DMS53 (cell line): Measurements from ENCODE around the gene THAP7.

Experiments used
- DNase-seq: peaks from one replicate; lab custom pipeline; 2025; lab: John Stamatoyannopoulos, UW

Gene THAP7

DNA sequence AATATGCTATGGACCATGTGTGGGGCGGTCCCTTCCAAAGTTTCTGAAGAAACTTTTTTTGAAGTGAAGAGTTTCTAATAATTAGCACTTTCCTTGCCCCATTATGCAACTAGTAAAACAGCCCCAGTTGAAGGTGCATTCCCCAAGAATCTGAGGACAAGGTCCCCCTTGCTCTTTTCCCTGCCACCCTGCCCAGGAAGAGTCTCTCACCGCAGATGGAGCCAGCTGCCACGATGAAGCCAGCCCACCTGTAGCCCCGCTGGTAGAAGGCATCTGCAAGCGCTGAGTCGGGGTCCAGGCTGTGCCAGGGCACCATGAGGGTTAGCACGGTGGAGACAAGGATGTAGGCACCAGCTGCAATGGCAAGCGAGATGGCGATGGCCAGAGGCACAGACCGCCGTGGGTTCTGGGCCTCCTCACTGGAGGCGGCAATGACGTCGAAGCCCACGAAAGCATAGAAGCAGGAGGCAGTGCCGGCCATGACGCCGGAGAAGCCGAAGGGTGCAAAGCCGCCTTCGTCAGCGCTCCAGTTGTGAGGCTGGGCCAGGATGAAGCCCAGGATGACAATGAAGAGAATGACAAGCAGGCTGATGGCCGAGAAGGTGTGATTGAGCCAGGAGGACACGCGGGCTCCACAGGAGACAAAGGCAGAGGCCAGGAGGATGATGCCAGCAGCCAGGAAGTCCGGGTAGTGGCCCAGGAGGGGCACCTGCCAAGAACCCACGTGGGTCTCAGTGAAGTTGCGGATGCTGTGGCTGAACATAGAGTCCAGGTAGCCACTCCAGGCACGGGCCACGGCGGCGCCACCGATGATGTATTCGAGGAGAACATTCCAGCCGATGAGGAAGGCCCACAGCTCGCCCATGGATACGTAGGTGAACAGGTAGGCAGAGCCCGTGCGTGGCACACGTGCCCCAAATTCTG lies 29.0 kb upstream of the THAP7 start:
- no peak for DNase-seq

DNA sequence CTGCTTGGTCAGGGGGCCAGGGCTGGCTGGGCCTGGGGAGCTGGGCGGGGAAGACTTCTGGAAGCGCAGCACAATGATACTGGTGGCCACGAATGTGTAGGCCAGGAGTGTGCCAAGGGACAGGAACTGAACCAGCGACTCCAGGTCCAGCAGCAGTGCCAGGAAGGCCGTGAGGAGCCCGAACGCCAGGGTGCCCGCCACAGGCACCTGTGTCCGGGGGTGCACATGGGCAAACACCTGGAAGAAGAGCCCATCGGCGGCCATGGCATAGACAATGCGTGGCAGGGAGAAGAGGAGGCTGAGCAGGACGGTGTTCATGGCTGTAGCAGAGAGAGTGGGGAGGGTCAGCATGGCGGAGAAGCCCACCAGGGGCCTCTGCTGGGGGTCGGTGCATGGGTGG lies 28.1 kb upstream of the THAP7 start:
- no peak for DNase-seq

- no peak for DNase-seq
Measured at GRCh38 chr22:21029486-21030025, 27.6 kb upstream of the THAP7 start.

GRCh38 chr22:21028277-21029251 lies 26.6 kb upstream of the THAP7 start:
- no peak for DNase-seq

DNA sequence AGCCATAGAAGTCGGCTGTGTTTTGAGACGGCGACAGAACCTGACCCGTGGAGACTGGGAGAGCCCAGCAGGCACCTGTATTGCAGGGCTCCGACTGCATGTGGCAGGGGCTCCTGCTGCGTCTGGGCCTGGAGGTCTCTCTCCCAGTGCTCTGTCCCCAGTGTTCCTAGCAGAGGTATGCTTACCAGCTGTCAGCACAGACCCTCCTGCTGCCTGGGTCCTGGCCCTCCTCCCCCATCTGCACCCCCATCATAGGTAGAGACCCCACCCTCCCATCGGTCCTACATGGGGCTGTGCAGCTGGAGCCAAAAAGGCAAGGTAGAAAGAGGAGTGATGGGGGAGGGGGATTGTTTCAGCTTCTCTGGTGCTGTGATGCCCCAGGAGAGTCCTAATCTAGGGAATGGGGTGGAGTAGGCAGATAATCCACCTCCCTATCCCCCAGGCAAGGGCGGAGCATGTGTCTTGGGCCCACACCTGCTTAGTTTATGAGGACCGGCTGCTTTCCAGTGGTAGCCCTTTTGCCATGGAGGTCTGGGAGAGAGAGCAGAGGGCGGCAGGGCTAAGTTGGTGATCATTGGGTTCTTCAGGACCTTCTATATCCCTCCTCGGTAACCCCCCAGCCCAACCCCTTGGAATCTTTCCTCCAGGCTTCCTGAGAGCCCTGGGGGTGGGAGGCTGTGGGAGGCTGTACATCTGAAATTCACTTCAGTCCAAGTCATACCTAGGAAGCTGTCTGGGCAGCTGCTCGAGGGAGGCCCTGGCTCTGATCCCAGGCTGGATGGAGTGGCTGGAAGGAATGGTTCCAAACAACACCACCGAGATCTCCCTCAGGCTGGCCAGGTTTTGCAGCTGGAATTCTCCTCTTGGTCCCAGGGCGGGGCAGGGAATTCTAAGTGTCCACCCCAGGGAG lies 25.1 kb upstream of the THAP7 start:
- no peak for DNase-seq

DNA sequence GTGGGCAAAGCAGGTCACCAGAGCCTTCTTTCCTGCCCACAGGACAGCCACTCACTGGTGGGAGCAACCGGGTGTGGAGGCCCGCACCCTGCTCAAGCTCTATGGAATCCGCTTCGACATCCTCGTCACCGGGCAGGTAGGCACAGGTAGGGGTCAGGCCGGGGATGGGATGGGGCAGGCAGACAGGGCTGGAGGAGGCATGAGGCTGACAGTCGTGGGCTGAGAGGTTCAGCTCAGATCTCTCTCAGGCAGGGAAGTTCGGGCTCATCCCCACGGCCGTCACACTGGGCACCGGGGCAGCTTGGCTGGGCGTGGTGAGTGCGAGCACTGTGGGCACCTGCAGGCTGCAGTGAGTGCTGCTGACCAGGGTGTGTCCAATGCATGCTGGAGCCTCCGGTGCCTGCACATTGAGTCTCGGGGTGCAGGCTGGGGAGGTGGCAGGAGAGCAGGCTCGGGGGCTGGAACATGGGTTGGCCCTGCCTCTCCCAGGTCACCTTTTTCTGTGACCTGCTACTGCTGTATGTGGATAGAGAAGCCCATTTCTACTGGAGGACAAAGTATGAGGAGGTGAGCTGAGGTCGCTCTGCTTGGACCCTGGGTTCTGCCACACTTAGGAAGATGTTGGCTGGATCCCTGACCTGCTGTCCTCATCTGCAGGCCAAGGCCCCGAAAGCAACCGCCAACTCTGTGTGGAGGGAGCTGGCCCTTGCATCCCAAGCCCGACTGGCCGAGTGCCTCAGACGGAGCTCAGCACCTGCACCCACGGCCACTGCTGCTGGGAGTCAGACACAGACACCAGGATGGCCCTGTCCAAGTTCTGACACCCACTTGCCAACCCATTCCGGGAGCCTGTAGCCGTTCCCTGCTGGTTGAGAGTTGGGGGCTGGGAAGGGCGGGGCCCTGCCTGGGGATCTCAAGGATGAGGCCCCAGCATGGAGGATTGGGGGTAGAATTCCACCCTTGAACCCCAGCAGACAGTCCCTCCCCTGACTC lies 24.1 kb upstream of the THAP7 start:
- DNase-seq = no peak

DNA sequence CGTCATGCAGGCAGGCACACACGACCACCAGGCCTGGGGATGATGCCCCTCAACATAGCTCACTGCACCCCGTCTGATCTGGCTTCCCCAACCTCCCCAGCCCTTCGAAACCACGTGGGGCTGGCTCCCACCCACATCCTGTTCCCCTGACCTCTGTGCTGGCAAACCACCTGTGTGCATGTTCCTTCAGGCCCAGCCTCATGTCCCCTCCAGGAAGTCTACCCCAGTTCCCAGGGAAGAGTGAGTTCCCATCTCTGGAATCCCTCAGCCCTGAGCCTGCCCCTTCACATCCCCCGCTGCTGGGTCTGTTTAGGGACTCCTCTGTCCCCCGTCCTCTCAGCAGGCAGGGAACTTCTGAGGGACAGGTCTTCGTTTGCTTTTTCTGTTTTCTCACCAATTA lies 23.3 kb upstream of the THAP7 start:
- no peak for DNase-seq

DNA sequence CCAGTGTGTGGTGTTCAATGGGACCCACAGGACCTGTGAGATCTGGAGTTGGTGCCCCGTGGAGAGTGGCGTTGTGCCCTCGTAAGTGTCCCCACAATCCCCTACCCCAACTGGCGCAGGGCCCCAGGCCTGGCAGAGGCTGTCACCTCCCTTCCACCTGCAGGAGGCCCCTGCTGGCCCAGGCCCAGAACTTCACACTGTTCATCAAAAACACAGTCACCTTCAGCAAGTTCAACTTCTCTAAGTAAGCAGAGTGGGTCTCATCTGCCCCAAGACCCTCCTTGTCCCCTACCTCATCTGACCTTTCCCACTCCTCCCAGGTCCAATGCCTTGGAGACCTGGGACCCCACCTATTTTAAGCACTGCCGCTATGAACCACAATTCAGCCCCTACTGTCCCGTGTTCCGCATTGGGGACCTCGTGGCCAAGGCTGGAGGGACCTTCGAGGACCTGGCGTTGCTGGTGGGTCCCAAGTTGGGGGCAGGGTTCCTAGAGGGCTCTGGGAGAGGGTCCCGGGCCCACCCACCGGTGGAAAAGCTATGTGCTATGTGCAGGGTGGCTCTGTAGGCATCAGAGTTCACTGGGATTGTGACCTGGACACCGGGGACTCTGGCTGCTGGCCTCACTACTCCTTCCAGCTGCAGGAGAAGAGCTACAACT lies 21.2 kb upstream of the THAP7 start:
- DNase-seq = no peak

- no peak for DNase-seq
Measured at GRCh38 chr22:21022507-21022906, 20.6 kb upstream of the THAP7 start.

DNA sequence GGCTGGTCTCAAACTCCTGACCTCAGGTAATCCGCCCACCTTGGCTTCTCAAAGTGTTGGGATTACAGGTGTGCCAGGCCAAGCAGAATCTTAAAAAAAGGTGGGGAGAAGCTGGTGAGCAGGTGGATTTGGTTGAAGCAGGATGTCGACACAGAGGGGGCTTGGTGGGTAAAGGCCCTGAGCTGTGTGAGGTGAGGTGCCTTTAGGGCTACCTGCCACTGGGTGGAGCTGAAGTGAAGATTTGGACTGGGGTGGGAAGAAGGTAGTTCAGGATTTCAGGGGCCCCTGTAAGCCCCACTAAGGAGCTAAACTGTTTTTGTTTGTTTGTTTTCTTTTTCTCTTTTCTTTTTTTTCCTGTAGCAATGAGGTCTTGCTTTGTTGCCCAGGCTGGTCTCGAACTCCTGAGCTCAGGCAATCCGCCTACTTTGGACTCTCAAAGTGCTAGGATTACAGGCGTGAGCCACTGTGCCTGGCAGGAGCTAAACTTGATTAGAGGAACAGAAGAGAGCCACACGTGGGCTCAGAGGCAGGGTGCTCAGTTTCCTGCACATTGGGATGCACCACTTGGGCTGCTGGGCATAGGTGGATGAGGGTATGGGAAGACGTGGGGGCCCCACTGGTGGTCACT lies 19.0 kb upstream of the THAP7 start:
- peak; percentile 7 for DNase-seq

DNA sequence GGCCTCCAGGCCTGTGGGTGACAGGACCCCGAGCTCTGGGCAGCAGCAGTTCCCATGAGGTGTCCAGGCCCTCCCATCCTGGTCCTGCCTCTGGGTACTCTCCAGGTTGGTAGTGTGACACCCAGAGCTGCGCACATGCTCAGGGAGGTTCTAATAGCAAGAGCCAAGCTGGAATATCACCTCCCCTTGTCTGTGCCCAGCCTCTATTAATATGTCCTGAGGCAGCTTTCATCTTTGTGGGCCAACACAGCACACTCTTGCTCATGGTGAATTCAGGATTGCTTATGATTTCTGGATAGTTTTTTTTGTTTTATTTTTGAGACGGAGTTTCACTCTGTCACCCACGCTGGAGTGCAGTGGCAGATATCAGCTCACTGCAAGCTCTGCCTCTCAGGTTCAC lies 16.4 kb upstream of the THAP7 start:
- DNase-seq = no peak

DNA sequence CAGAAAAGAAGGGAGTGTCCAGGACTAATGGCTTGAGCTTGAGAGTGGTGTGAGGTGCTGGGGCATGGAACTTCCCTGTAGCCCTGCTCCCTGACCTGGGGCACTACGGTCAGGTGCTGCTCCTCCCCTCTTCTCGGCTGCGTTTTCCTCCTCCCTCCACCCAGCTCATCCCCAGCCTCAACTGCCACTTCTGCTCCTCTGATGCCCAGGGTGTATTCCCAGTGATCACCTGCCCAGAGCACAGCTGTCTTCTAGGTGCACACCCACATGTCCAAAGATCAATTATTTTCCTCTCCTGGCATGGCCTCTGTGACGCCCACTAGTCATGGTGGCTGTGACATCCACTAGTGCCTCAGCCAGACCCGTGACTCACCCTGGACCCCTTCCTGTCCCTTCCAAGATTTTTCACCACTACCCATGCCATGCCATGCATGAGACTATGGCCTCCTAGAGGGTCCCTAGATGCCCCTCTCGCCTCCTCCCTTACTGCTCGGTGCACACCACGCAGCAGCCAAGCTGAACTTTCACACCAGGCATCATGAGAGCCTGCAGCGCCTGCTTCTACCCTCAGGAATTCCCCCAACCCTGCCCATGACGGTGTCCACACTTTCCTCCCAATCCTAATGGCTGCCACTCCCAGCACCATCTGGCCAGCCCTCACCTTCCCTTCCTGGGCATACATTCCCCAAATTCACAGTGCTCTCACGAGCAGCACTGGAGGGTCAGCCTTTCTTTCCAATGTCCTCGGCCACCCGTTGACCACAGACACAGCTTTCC lies 14.9 kb upstream of the THAP7 start:
- DNase-seq = no peak

DNA sequence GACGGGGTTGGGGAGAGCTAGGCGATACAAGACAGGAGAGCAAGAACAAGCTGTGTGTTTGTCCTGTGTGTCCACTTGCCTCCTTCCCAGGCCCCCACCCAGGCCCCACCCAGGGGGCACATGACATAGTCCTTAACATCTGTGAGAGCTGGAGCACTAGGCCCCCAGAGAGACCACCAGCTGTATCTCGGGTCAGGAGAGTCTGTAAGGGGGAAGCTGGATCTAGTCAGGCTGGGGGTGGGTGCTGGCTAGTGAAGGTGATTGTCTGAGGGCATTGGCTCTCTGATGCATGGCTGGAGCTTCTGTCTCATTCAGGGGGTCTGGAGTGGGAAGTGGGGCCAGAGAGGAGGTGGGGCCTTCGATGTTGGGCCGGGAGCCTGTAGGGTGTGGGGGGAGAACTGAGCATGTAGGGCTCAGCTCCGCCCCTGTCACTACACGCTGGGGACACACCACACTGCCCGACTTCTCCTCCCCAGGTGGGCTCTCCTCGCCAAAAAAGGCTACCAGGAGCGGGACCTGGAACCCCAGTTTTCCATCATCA lies 13.6 kb upstream of the THAP7 start:
- DNase-seq = no peak

DNA sequence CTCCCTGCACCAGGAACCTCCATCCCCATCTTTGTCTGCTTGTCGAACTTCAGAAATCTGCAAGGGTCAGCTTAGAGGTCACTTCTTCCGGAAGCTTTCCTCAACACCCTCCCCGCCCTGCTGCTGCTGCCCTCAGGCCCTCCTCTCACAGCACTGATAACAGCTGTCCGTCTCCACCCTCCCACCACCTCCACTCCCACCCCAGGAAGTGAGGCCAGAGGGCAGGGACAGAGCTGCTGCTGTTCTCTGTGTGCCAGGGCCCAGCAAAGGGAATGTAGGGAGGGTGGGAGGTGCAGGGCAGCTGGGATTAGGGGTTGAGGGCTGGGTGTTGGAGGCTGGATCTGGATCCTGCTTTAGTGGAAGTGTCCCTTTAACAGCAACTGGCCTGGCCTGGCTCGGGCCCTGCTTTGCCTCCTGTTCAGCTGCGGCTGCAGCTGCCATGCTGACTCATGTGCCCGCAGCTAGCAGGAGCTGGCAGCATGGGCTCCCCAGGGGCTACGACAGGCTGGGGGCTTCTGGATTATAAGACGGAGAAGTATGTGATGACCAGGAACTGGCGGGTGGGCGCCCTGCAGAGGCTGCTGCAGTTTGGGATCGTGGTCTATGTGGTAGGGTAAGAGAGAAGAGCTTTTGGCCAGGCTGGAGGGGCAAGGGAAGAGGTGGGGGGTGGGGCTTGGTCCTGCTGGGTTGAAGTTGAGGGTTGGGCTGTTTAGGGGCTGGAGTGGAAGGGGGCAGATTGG lies 13.0 kb upstream of the THAP7 start, which contains the start of gene P2RX6:
P2RX6 (plus strand) TSS at position 440 of the 740 bp plus-strand sequence; CDS start at position 450, 10 bp downstream.
- peak; percentile 73 for DNase-seq

GRCh38 chr22:21014202-21014725 lies 12.3 kb upstream of the THAP7 start:
- peak; percentile 92 for DNase-seq

DNA sequence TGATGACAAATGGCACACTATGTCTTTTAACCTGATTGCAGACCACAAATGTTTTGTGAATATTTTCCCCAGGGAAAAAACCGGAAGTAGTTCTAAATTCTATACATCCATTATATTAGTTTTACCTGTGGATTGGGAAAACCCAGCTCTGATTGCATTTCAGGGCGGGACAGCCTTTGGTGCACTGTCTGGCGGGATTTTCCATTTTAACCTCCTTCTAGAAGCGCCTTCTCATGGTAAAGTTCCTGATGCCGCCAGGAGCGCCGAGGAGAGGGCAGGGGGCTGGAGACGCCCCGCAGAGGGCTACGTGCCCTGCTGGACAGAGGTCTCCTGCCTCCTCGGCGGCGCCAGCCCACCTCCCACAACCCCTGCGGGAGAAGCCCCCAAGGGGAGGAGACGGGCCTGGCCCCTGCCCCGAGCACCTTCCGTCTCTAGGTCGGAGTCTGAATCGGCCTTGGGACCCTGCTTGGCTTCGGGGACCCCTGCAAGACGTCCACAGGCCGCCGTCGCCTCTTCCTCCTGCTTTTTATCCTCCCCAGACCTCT lies 11.8 kb upstream of the THAP7 start:
- DNase-seq = peak; percentile 21
